Neuronal stem cell (in vitro differentiated cells): ENCODE measurements around the gene NEGR1.

Source experiments
- DNase-seq: peaks from one replicate; pipeline ENCODE4 v3.0.0-alpha.2; 2013; ENCODE audit warnings: low spot score
- H2AFZ ChIP-seq: one replicate; pipeline ENCODE4 v1.6.1; 2013; ENCODE audit warnings: mild to moderate bottlenecking, low read length, inconsistent platforms
- H2AK5ac ChIP-seq: 2 replicates; pipeline ENCODE4 v1.6.1; 2013; ENCODE audit warnings: low read depth, mild to moderate bottlenecking, inconsistent platforms, low read length, moderate library complexity, mixed read lengths
- H2BK120ac ChIP-seq: 2 replicates; pipeline ENCODE4 v1.6.1; 2013; ENCODE audit warnings: low read depth, mild to moderate bottlenecking, inconsistent platforms, low read length, moderate library complexity, mixed read lengths
- H2BK12ac ChIP-seq: one replicate; pipeline ENCODE4 v1.6.1; 2013; ENCODE audit warnings: low read length, inconsistent platforms
- H2BK15ac ChIP-seq: 2 replicates; pipeline ENCODE4 v1.6.1; 2013; ENCODE audit warnings: mild to moderate bottlenecking, low read length, inconsistent platforms, mixed read lengths
- H2BK5ac ChIP-seq: one replicate; pipeline ENCODE4 v1.6.1; 2013; ENCODE audit warnings: inconsistent platforms, mild to moderate bottlenecking, low read length, moderate library complexity
- H3K14ac ChIP-seq: one replicate; pipeline ENCODE4 v1.6.1; 2013; ENCODE audit warnings: low read length, inconsistent platforms
- H3K18ac ChIP-seq: 2 replicates; pipeline ENCODE4 v1.6.1; 2013; ENCODE audit warnings: low read length, inconsistent platforms
- H3K23ac ChIP-seq: 2 replicates; pipeline ENCODE4 v1.6.1; 2013; ENCODE audit warnings: low read depth, mild to moderate bottlenecking, mixed read lengths, low read length, inconsistent platforms; ENCODE audit not compliant: poor library complexity
- H3K27ac ChIP-seq: replicated peaks from 3 replicates; pipeline ENCODE4 v1.5.1; 2013; ENCODE audit warnings: low read length, inconsistent platforms
- H3K27me3 ChIP-seq, 3 experiments: 2 replicates each; pipeline ENCODE4 v1.6.1; 2013; ENCODE audit warnings: low read length in 3 of 3, mild to moderate bottlenecking in 2 of 3, inconsistent platforms in 1 of 3, low read depth in 1 of 3, mixed read lengths in 1 of 3, moderate library complexity in 1 of 3; ENCODE audit not compliant: control insufficient read depth in 3 of 3, insufficient read depth in 3 of 3
- H3K36me3 ChIP-seq, 2 donors: replicated peaks in 1 of 2; 2 replicates each; pipeline ENCODE4 v1.6.1; 2013; ENCODE audit warnings: low read length in 2 of 2; ENCODE audit not compliant: control insufficient read depth in 2 of 2, insufficient read depth in 2 of 2
- H3K4ac ChIP-seq: 2 replicates; pipeline ENCODE4 v1.6.1; 2013; ENCODE audit warnings: inconsistent platforms, mild to moderate bottlenecking, low read length, moderate library complexity
- H3K4me1 ChIP-seq, 2 donors: 1 replicate in 1 of 2; 2 replicates in 1 of 2; pipeline ENCODE4 v1.6.1; 2013; ENCODE audit warnings: low read length in 2 of 2, low read depth in 1 of 2; ENCODE audit not compliant: control insufficient read depth in 2 of 2, insufficient read depth in 1 of 2
- H3K4me2 ChIP-seq: one replicate; pipeline ENCODE4 v1.6.1; 2013; ENCODE audit warnings: mild to moderate bottlenecking, low read length, inconsistent platforms; ENCODE audit not compliant: insufficient read depth, poor library complexity, severe bottlenecking
- H3K4me3 ChIP-seq, 2 donors: 2 replicates each; pipeline ENCODE4 v1.5.1; 2013; ENCODE audit warnings: low read length in 2 of 2, mild to moderate bottlenecking in 2 of 2, inconsistent platforms in 1 of 2, moderate library complexity in 1 of 2
- H3K79me1 ChIP-seq: one replicate; pipeline ENCODE4 v1.6.1; 2013; ENCODE audit warnings: low read depth, mild to moderate bottlenecking, inconsistent platforms, low read length, moderate library complexity
- H3K9ac ChIP-seq: one replicate; pipeline ENCODE4 v1.6.1; 2013; ENCODE audit warnings: mild to moderate bottlenecking, low read depth, low read length, inconsistent platforms; ENCODE audit not compliant: poor library complexity
- H3K9me3 ChIP-seq, 2 donors: replicated peaks in 1 of 2; 2 replicates each; pipeline versions ENCODE3 to v1.6.1; 2013; ENCODE audit warnings: low read length in 2 of 2, mild to moderate bottlenecking in 2 of 2, inconsistent platforms in 1 of 2, low read depth in 1 of 2, mixed read lengths in 1 of 2, moderate library complexity in 1 of 2; ENCODE audit not compliant: control insufficient read depth in 2 of 2, insufficient read depth in 1 of 2
- H4K8ac ChIP-seq: one replicate; pipeline ENCODE4 v1.6.1; 2013; ENCODE audit warnings: low read depth, mild to moderate bottlenecking, inconsistent platforms, low read length, moderate library complexity
- H4K91ac ChIP-seq: one replicate; pipeline ENCODE4 v1.6.1; 2013; ENCODE audit warnings: low read length, low read depth, mild to moderate bottlenecking, inconsistent platforms; ENCODE audit not compliant: poor library complexity
- WGBS, 2 donors: extraction: QIAGEN DNeasy Blood & Tissue Kit; methylation state at CpG; one replicate each; pipeline ENCODE4 v1.1.7; 2013; ENCODE audit warnings: missing lambda C conversion rate in 2 of 2, mixed read lengths in 1 of 2; ENCODE audit not compliant: insufficient read length in 2 of 2, insufficient replicate concordance in 1 of 2; ENCODE audit errors: extremely low coverage in 2 of 2; 5-methylcytosine and 5-hydroxymethylcytosine counted together

Gene NEGR1

DNA sequence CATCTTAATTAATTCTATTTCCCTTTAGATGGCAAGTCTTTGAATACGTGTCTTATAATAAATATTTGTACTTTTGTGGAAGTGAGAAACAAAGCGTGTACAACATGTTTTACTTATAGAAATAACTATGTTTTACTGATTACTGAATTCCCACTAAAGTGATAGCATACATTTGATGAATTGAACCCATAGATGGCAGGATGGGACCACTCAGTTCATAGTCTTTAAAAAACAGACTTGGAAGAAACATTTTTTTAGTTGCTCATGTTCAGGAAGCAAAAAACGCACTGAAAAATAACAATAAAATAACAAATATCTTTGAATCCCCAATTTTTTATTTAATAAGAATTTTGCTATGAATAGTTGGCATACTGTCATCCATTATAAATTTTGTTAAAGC is 694.4 kb downstream of the NEGR1 start:
- Histone ChIP-seq H3K23ac (no peak overlapping the region), H3K4ac (no peak overlapping the region), H2BK120ac (no peak overlapping the region), H3K9me3 (no peaks in the 10 kb centered on the region), H3K18ac (no peak overlapping the region), H3K27ac (no peak overlapping the region), H3K36me3 (no peaks in the 10 kb centered on the region), H3K9ac (no peak overlapping the region), H3K79me1 (no peaks in the 10 kb centered on the region), H2BK15ac (no peak overlapping the region), H3K14ac (no peak overlapping the region), H4K91ac (no peak overlapping the region), H3K4me2 (no peak overlapping the region), H2BK12ac (no peak overlapping the region), H2AFZ (no peak overlapping the region), H4K8ac (no peak overlapping the region), H2BK5ac (no peak overlapping the region), H3K4me1 (no peaks in the 10 kb centered on the region), H2AK5ac (no peak overlapping the region), H3K4me3 (no peak overlapping the region), H3K27me3 (no peaks in the 10 kb centered on the region)
- no peak for DNase-seq
- no CpG with 5 or more reads among the region's 3 CpGs for WGBS, 2 donors

DNA sequence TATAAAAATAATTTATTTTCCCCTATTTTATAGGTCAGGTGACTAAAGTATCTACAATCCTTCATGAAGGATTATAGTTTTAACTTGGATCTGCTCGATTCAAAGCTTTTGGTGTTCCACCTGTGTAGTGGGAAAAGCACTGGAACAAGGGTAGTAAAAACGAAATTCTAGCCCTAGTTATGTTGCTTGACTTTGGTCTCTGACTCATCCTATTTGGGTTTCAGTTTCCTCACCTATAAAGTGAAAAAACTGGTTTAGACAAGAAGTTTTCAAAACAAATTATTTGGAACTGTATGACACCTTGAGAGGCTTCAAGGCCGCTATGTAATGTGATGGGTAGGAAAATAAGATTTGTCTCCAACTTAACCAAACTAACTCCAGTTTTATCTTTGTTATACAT is 696.3 kb downstream of the NEGR1 start:
- H3K18ac ChIP-seq = no peak overlapping the region
- H3K4me3 ChIP-seq = no peak overlapping the region
- H4K91ac ChIP-seq = no peak overlapping the region
- no peak overlapping the region for H3K27ac ChIP-seq
- no peak overlapping the region for H2BK5ac ChIP-seq
- H3K9ac ChIP-seq = no peak overlapping the region
- H2AK5ac ChIP-seq = no peak overlapping the region
- no peak overlapping the region for H3K4me2 ChIP-seq
- WGBS, 2 donors = no CpG with 5 or more reads among the region's 3 CpGs
- DNase-seq = no peak
- H2BK12ac ChIP-seq = no peak overlapping the region
- no peaks in the 10 kb centered on the region for H3K79me1 ChIP-seq
- H3K4me1 ChIP-seq = no peaks in the 10 kb centered on the region
- H3K14ac ChIP-seq = no peak overlapping the region
- no peak overlapping the region for H2AFZ ChIP-seq
- H3K9me3 ChIP-seq = no peaks in the 10 kb centered on the region
- no peak overlapping the region for H3K4ac ChIP-seq
- no peaks in the 10 kb centered on the region for H3K36me3 ChIP-seq
- no peak overlapping the region for H3K23ac ChIP-seq
- no peak overlapping the region for H2BK15ac ChIP-seq
- no peaks in the 10 kb centered on the region for H3K27me3 ChIP-seq
- H4K8ac ChIP-seq = no peak overlapping the region
- no peak overlapping the region for H2BK120ac ChIP-seq

DNA sequence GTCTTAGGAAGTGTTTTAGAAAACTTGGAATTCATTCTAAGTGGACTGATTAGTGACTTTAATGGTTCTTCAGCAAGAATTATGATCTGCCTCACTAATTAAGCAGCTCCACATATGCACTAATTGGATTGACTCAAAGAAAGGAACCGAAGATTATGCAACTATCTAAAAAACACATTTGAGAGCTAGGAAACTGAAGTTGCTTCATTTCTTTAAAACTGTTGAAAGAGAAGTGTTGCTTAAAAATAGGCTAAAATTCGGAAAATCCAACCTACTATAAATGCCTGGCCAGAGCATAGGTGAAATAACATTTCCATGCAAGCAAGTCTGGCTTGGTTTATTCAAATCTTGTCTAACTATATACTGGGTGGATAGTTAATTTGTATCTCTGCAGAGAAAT is 698.6 kb downstream of the NEGR1 start:
- Histone ChIP-seq H2AFZ (no peak overlapping the region), H2AK5ac (no peak overlapping the region), H3K23ac (no peak overlapping the region), H4K8ac (no peak overlapping the region), H3K4me1 (no peaks in the 10 kb centered on the region), H3K9me3 (no peaks in the 10 kb centered on the region), H2BK5ac (no peak overlapping the region), H3K18ac (no peak overlapping the region), H3K9ac (no peak overlapping the region), H3K4ac (no peak overlapping the region), H3K79me1 (no peaks in the 10 kb centered on the region), H2BK120ac (no peak overlapping the region), H3K27me3 (no peaks in the 10 kb centered on the region), H2BK12ac (no peak overlapping the region), H2BK15ac (no peak overlapping the region), H3K4me3 (no peak overlapping the region), H4K91ac (no peak overlapping the region), H3K27ac (no peak overlapping the region), H3K36me3 (no peaks in the 10 kb centered on the region), H3K4me2 (no peak overlapping the region), H3K14ac (no peak overlapping the region)
- no peak for DNase-seq
- no CpG with 5 or more reads among the region's 2 CpGs for WGBS, 2 donors

DNA sequence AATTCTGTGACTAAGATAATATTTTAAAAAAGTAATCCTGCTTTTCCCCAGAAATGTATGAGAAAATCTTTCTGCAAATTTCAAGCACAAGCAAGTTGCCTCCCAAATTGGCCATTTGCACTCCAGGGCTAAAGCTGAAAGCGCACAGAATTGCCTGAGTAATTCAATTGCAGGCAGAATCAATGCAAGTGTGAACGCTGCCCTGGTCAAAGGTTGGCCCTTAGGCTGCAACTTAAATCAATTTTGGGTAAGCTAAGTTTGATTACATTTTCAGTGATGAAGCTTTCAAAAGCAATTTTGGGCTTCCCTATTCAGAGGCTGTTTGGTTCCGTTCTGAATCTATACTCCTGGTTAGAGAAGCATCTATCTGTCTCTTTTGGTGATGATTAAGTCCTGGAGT is 699.7 kb downstream of the NEGR1 start:
- Histone ChIP-seq H4K8ac (no peak overlapping the region), H3K27me3 (no peaks in the 10 kb centered on the region), H3K9ac (no peak overlapping the region), H2BK120ac (no peak overlapping the region), H2AFZ (no peak overlapping the region), H3K14ac (no peak overlapping the region), H3K9me3 (no peaks in the 10 kb centered on the region), H2BK15ac (no peak overlapping the region), H3K4me3 (no peak overlapping the region), H3K36me3 (no peaks in the 10 kb centered on the region), H3K4me2 (no peak overlapping the region), H3K79me1 (no peaks in the 10 kb centered on the region), H2BK12ac (no peak overlapping the region), H3K4me1 (no peaks in the 10 kb centered on the region), H3K18ac (no peak overlapping the region), H3K27ac (no peak overlapping the region), H3K4ac (no peak overlapping the region), H4K91ac (no peak overlapping the region), H2AK5ac (no peak overlapping the region), H3K23ac (no peak overlapping the region), H2BK5ac (no peak overlapping the region)
- no CpG with 5 or more reads among the region's 3 CpGs for WGBS, 2 donors
- DNase-seq = no peak
